Middle frontal gyrus (tissue), 1 donor: Measurements from ENCODE around the gene FGB.

ENCODE experiments used
- DNase-seq: peaks from one replicate; pipeline ENCODE4 v3.0.0-alpha.2; 2015; ENCODE audit warnings: low spot score; ENCODE audit errors: extremely low spot score

FGB gene

GRCh38 chr4:154565704-154566103, 2.9 kb downstream of the FGB start:
- no peak for DNase-seq

- DNase-seq: no peak
Measured at GRCh38 chr4:154566639-154567204, 3.9 kb downstream of the FGB start.

GRCh38 chr4:154569028-154569427, 6.2 kb downstream of the FGB start:
- DNase-seq: no peak

GRCh38 chr4:154569584-154569983, 6.8 kb downstream of the FGB start:
- DNase-seq: no peak

GRCh38 chr4:154573190-154573870, 10.5 kb downstream of the FGB start:
- no peak for DNase-seq

- no peak for DNase-seq
Measured at GRCh38 chr4:154574311-154574710, 11.5 kb downstream of the FGB start.

GRCh38 chr4:154577324-154577723, 14.5 kb downstream of the FGB start:
- no peak for DNase-seq

GRCh38 chr4:154578919-154579318, 16.1 kb downstream of the FGB start:
- no peak for DNase-seq

GRCh38 chr4:154579927-154580326, 17.1 kb downstream of the FGB start:
- no peak for DNase-seq

GRCh38 chr4:154582723-154583122, 19.9 kb downstream of the FGB start:
- no peak for DNase-seq

GRCh38 chr4:154583230-154583629, 20.4 kb downstream of the FGB start:
- DNase-seq: no peak

- DNase-seq: no peak
Measured at GRCh38 chr4:154583677-154584076, 20.9 kb downstream of the FGB start.

GRCh38 chr4:154584259-154584658, 21.4 kb downstream of the FGB start:
- no peak for DNase-seq

- DNase-seq: no peak
Measured at GRCh38 chr4:154585369-154586018, 22.7 kb downstream of the FGB start.

- DNase-seq: no peak
Measured at GRCh38 chr4:154586296-154587033, 23.7 kb downstream of the FGB start.

- no peak for DNase-seq
Measured at GRCh38 chr4:154588198-154588597, 25.4 kb downstream of the FGB start.

- DNase-seq: no peak
Measured at GRCh38 chr4:154589296-154590197, 26.7 kb downstream of the FGB start.

GRCh38 chr4:154590329-154591006, 27.7 kb downstream of the FGB start, which contains the start of gene FGA:
Gene FGA, minus strand, starts transcription at chr4:154590742. Its CDS starts 55 bp downstream, at chr4:154590687.
- no peak for DNase-seq

GRCh38 chr4:154591890-154592289, 29.1 kb downstream of the FGB start:
- no peak for DNase-seq

GRCh38 chr4:154593868-154594267, 31.1 kb downstream of the FGB start:
- DNase-seq: no peak
